K562 (cell line): ENCODE data around the gene ZNF775. TPM values are rescaled to one million over a fixed set of nuclear protein-coding genes. Genes with fewer than 3 reads are reported as not detected.

Experiments
- ATAC-seq: fragments of 200-7000 bp; cut with Tn5 transposase; 3 replicates; pipeline ENCODE4 v1.9.1; 2020; ENCODE audit warnings: moderate library complexity
- BruUV-seq: library from RNA; stranded (reverse); fragments of 400-500 nt; replicated peaks from 2 replicates; lab custom pipeline; 2021; lab: Mats Ljungman, UMichigan
- CTCF ChIA-PET: fragments of 300-600 bp; formaldehyde crosslinking; extraction: SDS; loops from one replicate; lab custom pipeline; 2021; ENCODE audit warnings: low intra/inter-chr PET ratio; lab: Yijun Ruan, JAX
- POLR2A ChIA-PET: fragments of 300-600, 350-650 bp; sonication (Branson Sonifier 250); formaldehyde crosslinking; extraction: SDS; loops from one replicate; lab custom pipeline; 2021; ENCODE audit warnings: antibody characterized with exemption, inconsistent platforms; lab: Yijun Ruan, JAX
- DNase-seq, 4 experiments: peaks; one replicate each; pipeline versions ENCODE4 v3.0.0 to v3.0.0-alpha.2; 2011 to 2018; ENCODE audit warnings: low spot score in 3 of 4, mixed read lengths in 3 of 4; ENCODE audit errors: extremely low read depth in 1 of 4
- FAIRE-seq: peaks from 2 replicates; lab custom pipeline; 2011; peaks lifted over from hg19 to GRCh38; lab: Jason Lieb, UNC
- H2AFZ ChIP-seq: 2 replicates; pipeline ENCODE4 v1.6.0; 2011; ENCODE audit warnings: low read depth, low read length, control low read depth, inconsistent platforms
- H3K27ac ChIP-seq: fragments of 200-600 bp; 3 replicates; pipeline ENCODE4 v1.8.0; 2011; ENCODE audit warnings: low read depth, mild to moderate bottlenecking, control low read depth, inconsistent platforms, low read length, moderate library complexity, mixed read lengths; ENCODE audit errors: extremely low read depth
- H3K27me3 ChIP-seq, 2 experiments: fragments of 300-600 bp in 1 of 2; 2 replicates in 1 of 2; 3 replicates in 1 of 2; pipeline versions ENCODE4 v1.6.0 to v1.8.0; 2011; ENCODE audit warnings: inconsistent platforms in 2 of 2, low read length in 2 of 2, mild to moderate bottlenecking in 1 of 2, mixed read lengths in 1 of 2, moderate library complexity in 1 of 2; ENCODE audit not compliant: control insufficient read depth in 2 of 2, insufficient read depth in 2 of 2
- H3K36me3 ChIP-seq: fragments of 300-600 bp; 3 replicates; pipeline ENCODE4 v1.8.0; 2011; ENCODE audit warnings: mild to moderate bottlenecking, low read length, inconsistent platforms; ENCODE audit not compliant: control insufficient read depth, insufficient read depth
- H3K4me1 ChIP-seq, 2 experiments: fragments of 200-600 bp in 1 of 2; replicated peaks in 1 of 2; 2 replicates in 1 of 2; 3 replicates in 1 of 2; pipeline versions ENCODE4 v1.5.1 to v1.8.0; 2011; ENCODE audit warnings: inconsistent platforms in 2 of 2, low read length in 2 of 2, mild to moderate bottlenecking in 1 of 2, mixed read lengths in 1 of 2, moderate library complexity in 1 of 2; ENCODE audit not compliant: control insufficient read depth in 2 of 2, insufficient read depth in 2 of 2
- H3K4me2 ChIP-seq: 2 replicates; pipeline ENCODE4 v1.6.1; 2011; ENCODE audit warnings: low read length, control low read depth, inconsistent platforms, mixed read lengths; ENCODE audit not compliant: insufficient read depth
- H3K4me3 ChIP-seq: fragments of 200-600 bp; sonication (generic), shearing (Covaris generic); 2 replicates; pipeline ENCODE4 v1.5.1; 2016; ENCODE audit warnings: control low read depth, inconsistent platforms
- H3K79me2 ChIP-seq: fragments of 200-600 bp; 3 replicates; pipeline ENCODE4 v1.8.0; 2011; ENCODE audit warnings: low read length, inconsistent platforms; ENCODE audit not compliant: control insufficient read depth, insufficient read depth
- H3K9ac ChIP-seq, 2 experiments: 2 replicates each; pipeline versions ENCODE4 v1.6.0 to v1.6.1; 2011; ENCODE audit warnings: low read depth in 2 of 2, low read length in 2 of 2, control low read depth in 1 of 2, inconsistent platforms in 1 of 2, mild to moderate bottlenecking in 1 of 2, mixed read lengths in 1 of 2; ENCODE audit not compliant: insufficient read depth in 1 of 2
- H3K9me1 ChIP-seq: one replicate; pipeline ENCODE4 v1.6.0; 2011; ENCODE audit warnings: inconsistent platforms, mild to moderate bottlenecking, low read length, moderate library complexity; ENCODE audit not compliant: control insufficient read depth, insufficient read depth
- H3K9me3 ChIP-seq: replicated peaks from 2 replicates; pipeline ENCODE4 v1.5.1; 2011; ENCODE audit warnings: low read depth, low read length, inconsistent platforms; ENCODE audit not compliant: control insufficient read depth, insufficient read depth
- H4K20me1 ChIP-seq: replicated peaks from 2 replicates; pipeline ENCODE4 v1.6.1; 2011; ENCODE audit warnings: low read length, inconsistent platforms, mixed read lengths; ENCODE audit not compliant: control insufficient read depth, insufficient read depth
- CBX1 ChIP-seq: sonication (generic); IDR thresholded peaks from 2 replicates; pipeline ENCODE4 v1.6.1; 2016; ENCODE audit warnings: antibody characterized with exemption, low read depth, mild to moderate bottlenecking
- CEBPG ChIP-seq, 3 experiments: fragments of 200-800 bp in 1 of 3; sonication (Bioruptor generic) in 1 of 3; sonication (generic) in 1 of 3; formaldehyde crosslinking in 1 of 3; IDR thresholded peaks in 2 of 3; conservative IDR thresholded peaks in 1 of 3; 2 replicates each; pipeline versions ENCODE4 v1.6.1 to v1.8.0; 2016 to 2022; ENCODE audit warnings: missing compliant biosample characterization in 2 of 3, missing genetic modification characterization in 2 of 3, mild to moderate bottlenecking in 1 of 3, missing genetic modification reagents in 1 of 3
- DLX4 ChIP-seq: fragments of 250-450 bp; sonication (Bioruptor Pico); IDR thresholded peaks from 2 replicates; pipeline ENCODE4 v1.6.1; 2021; ENCODE audit warnings: mild to moderate bottlenecking
- EZH2 ChIP-seq: IDR thresholded peaks from 2 replicates; pipeline ENCODE4 v1.6.1; 2012; ENCODE audit warnings: low read depth, mild to moderate bottlenecking, inconsistent platforms, low read length, borderline replicate concordance
- GABPB2 ChIP-seq: fragments of 250-450 bp; sonication (Bioruptor Pico); conservative IDR thresholded peaks from 2 replicates; pipeline ENCODE4 v1.5.1; 2021; ENCODE audit warnings: mild to moderate bottlenecking
- HDAC1 ChIP-seq, 2 experiments: fragments of 450-650 bp; IDR thresholded peaks; 2 replicates each; pipeline ENCODE4 v1.6.1; 2016 to 2017; ENCODE audit warnings: inconsistent platforms in 1 of 2, mild to moderate bottlenecking in 1 of 2, moderate library complexity in 1 of 2
- MEIS2 ChIP-seq: fragments of 450-650 bp; IDR thresholded peaks from 2 replicates; pipeline ENCODE4 v1.6.1; 2014; ENCODE audit warnings: mild to moderate bottlenecking; ENCODE audit not compliant: partially characterized antibody
- NCOA6 ChIP-seq: fragments of 450-650 bp; IDR thresholded peaks from 2 replicates; pipeline ENCODE4 v1.6.1; 2017; ENCODE audit warnings: mild to moderate bottlenecking
- NFATC3 ChIP-seq: fragments of 450-650 bp; IDR thresholded peaks from 2 replicates; pipeline ENCODE4 v1.6.1; 2017; ENCODE audit warnings: mild to moderate bottlenecking
- OTX1 ChIP-seq: fragments of 450-650 bp; formaldehyde crosslinking; IDR thresholded peaks from 2 replicates; pipeline ENCODE4 v1.4.0; 2022; ENCODE audit warnings: mild to moderate bottlenecking
- STAT5A ChIP-seq: IDR thresholded peaks from 2 replicates; pipeline ENCODE4 v1.6.1; 2012; ENCODE audit warnings: low read length, inconsistent platforms, borderline replicate concordance
- TRIM24 ChIP-seq, 2 experiments: fragments of 450-650 bp; IDR thresholded peaks; 2 replicates each; pipeline ENCODE4 v1.6.1; 2016
- XRCC4 ChIP-seq: IDR thresholded peaks from one replicate; pipeline ENCODE4 v1.6.1; 2011; ENCODE audit not compliant: insufficient read depth, insufficient read length; ENCODE audit errors: extremely low read depth
- ZNF778 ChIP-seq: fragments of 450-650 bp; formaldehyde crosslinking; IDR thresholded peaks from 2 replicates; pipeline ENCODE4 v1.4.0; 2020; ENCODE audit warnings: mild to moderate bottlenecking, moderate library complexity
- WGBS: fragments of 100-300 bp; shearing (Covaris generic); methylation state at CpG from one replicate; pipeline ENCODE4 v1.1.6; 2016; ENCODE audit warnings: low coverage, mixed read lengths; ENCODE audit not compliant: insufficient coverage; ENCODE audit errors: missing lambda C conversion rate; 5-methylcytosine and 5-hydroxymethylcytosine counted together
- in situ Hi-C: fragments of 300-500 bp; cut with MboI; formaldehyde crosslinking; loops from 4 replicates; pipeline ENCODE4 v1.15.0; 2018; ENCODE audit warnings: inconsistent platforms, mixed read lengths
- intact Hi-C: fragments of 100-400 bp; cut with micrococcal nuclease; formaldehyde crosslinking; loops from 2 replicates; pipeline ENCODE4 v1.14.2; 2022
- polyA plus RNA-seq, 8 experiments: library from polyadenylated mRNA; depleted of rRNA in 4 of 8; stranded (reverse) in 5 of 8; unstranded in 3 of 8; fragments of >200 nt; fragmentation: Nextera tagmentation in 2 of 8; fragmentation: Illumina TruSeq in 1 of 8; extraction: Ambion mirVana in 2 of 8; extraction: Trizol in 1 of 8; gene quantifications; 2 replicates each; pipeline versions ENCODE4 v1.2.1 to v1.2.3, GENCODE V29; 2011 to 2014; ENCODE audit warnings: inconsistent platforms in 1 of 8, missing spikeins in 1 of 8
- total RNA-seq, 7 experiments: library from RNA; depleted of rRNA in 6 of 7; stranded (reverse); fragments of >200 nt in 6 of 7; fragmentation: Illumina TruSeq in 2 of 7; extraction: Trizol in 2 of 7; gene quantifications; 2 replicates each; pipeline versions ENCODE4 v1.2.1 to v1.2.3, GENCODE V29; 2011 to 2021; ENCODE audit warnings: low replicate concordance in 1 of 7
- TF ChIP-seq, protein P1 (sequence below): fragments of 150-350 bp; IDR thresholded peaks from 2 replicates; pipeline ENCODE4 v1.6.1; 2014; ENCODE audit warnings: low read depth, mild to moderate bottlenecking, low read length, borderline replicate concordance
- TF ChIP-seq, protein P2 (sequence below): sonication (generic); formaldehyde crosslinking; IDR thresholded peaks from 2 replicates; pipeline ENCODE4 v1.8.1; 2022; ENCODE audit warnings: missing genetic modification reagents
- TF ChIP-seq, protein P3 (sequence below): fragments of 250-450 bp; sonication (Bioruptor Pico); IDR thresholded peaks from 2 replicates; pipeline ENCODE4 v1.5.0; 2022; ENCODE audit warnings: mild to moderate bottlenecking

The ZNF775 gene
- total and polyA plus RNA-seq, 9 of the 15 experiments (the other 6 are each of a cell fraction or from before 2014, with no cell fraction given): 0.04 to 18.7 (median 4.9) TPM

GRCh38 chr7:150382844-150383225 is 3.7 kb downstream of the ZNF775 start:
- 56% methylated on average over 4 of the region's 4 CpGs for WGBS
- TF ChIP-seq EZH2: no peak
- TF ChIP-seq XRCC4: no peak
- no peak for TF ChIP-seq NCOA6
- TF ChIP-seq HDAC1 (IDR thresholded peaks at IDR 0.05): no peak
- TF ChIP-seq, protein P1, sequence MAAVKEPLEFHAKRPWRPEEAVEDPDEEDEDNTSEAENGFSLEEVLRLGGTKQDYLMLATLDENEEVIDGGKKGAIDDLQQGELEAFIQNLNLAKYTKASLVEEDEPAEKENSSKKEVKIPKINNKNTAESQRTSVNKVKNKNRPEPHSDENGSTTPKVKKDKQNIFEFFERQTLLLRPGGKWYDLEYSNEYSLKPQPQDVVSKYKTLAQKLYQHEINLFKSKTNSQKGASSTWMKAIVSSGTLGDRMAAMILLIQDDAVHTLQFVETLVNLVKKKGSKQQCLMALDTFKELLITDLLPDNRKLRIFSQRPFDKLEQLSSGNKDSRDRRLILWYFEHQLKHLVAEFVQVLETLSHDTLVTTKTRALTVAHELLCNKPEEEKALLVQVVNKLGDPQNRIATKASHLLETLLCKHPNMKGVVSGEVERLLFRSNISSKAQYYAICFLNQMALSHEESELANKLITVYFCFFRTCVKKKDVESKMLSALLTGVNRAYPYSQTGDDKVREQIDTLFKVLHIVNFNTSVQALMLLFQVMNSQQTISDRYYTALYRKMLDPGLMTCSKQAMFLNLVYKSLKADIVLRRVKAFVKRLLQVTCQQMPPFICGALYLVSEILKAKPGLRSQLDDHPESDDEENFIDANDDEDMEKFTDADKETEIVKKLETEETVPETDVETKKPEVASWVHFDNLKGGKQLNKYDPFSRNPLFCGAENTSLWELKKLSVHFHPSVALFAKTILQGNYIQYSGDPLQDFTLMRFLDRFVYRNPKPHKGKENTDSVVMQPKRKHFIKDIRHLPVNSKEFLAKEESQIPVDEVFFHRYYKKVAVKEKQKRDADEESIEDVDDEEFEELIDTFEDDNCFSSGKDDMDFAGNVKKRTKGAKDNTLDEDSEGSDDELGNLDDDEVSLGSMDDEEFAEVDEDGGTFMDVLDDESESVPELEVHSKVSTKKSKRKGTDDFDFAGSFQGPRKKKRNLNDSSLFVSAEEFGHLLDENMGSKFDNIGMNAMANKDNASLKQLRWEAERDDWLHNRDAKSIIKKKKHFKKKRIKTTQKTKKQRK: no peak
- TF ChIP-seq STAT5A: no peak
- TF ChIP-seq TRIM24 (IDR thresholded peaks at IDR 0.05): no peak
- TF ChIP-seq, protein P2, sequence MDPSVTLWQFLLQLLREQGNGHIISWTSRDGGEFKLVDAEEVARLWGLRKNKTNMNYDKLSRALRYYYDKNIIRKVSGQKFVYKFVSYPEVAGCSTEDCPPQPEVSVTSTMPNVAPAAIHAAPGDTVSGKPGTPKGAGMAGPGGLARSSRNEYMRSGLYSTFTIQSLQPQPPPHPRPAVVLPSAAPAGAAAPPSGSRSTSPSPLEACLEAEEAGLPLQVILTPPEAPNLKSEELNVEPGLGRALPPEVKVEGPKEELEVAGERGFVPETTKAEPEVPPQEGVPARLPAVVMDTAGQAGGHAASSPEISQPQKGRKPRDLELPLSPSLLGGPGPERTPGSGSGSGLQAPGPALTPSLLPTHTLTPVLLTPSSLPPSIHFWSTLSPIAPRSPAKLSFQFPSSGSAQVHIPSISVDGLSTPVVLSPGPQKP (CRISPR knock-in tag): no peak
- no peak for TF ChIP-seq OTX1 (CRISPR knock-in tag)
- TF ChIP-seq, protein P3, sequence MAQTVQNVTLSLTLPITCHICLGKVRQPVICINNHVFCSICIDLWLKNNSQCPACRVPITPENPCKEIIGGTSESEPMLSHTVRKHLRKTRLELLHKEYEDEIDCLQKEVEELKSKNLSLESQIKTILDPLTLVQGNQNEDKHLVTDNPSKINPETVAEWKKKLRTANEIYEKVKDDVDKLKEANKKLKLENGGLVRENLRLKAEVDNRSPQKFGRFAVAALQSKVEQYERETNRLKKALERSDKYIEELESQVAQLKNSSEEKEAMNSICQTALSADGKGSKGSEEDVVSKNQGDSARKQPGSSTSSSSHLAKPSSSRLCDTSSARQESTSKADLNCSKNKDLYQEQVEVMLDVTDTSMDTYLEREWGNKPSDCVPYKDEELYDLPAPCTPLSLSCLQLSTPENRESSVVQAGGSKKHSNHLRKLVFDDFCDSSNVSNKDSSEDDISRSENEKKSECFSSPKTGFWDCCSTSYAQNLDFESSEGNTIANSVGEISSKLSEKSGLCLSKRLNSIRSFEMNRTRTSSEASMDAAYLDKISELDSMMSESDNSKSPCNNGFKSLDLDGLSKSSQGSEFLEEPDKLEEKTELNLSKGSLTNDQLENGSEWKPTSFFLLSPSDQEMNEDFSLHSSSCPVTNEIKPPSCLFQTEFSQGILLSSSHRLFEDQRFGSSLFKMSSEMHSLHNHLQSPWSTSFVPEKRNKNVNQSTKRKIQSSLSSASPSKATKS (CRISPR knock-in tag): no peak
- TF ChIP-seq NFATC3: no peak
- TF ChIP-seq CBX1: no peak
- no peak for TF ChIP-seq MEIS2
- no peak for TF ChIP-seq DLX4 (CRISPR knock-in tag)
- no peak for TF ChIP-seq CEBPG (CRISPR knock-in tag; IDR thresholded peaks at IDR 0.05)
- TF ChIP-seq CEBPG (tag; conservative IDR thresholded peaks at IDR 0.05 in 1 of 2, IDR thresholded peaks at IDR 0.05 in 1 of 2): no peak
- TF ChIP-seq ZNF778 (CRISPR knock-in tag): no peak
- no peak for TF ChIP-seq GABPB2 (CRISPR knock-in tag)

More at GRCh38 chr7:150382844-150383225, 3.7 kb downstream of the ZNF775 start:
- ChIA-PET CTCF (interaction anchor here (0.6 kb wide), 1 partner anchor 795 kb away, joined by 3 read pairs; no protein-coding TSS in a partner anchor), POLR2A (interaction anchor here (0.7 to 1.7 kb wide), 3 partner anchors 8 to 17 kb away, joined by 3 to 7 read pairs (median 4); no protein-coding TSS in a partner anchor)
- Histone ChIP-seq H3K9me3 (no peaks in the 10 kb centered on the region), H3K36me3 (peaks cover 14% of the 10 kb centered on the region; the same call in 1 of the 3 replicates), H3K79me2 (peaks cover 58% of the 10 kb centered on the region), H3K4me2 (no peak overlapping the region), H3K4me3 (no peak overlapping the region), H3K9ac (peak overlapping the region in 1 of 2 experiments; percentile 80; a peak in 2 of 4 replicates), H4K20me1 (peaks cover 32% of the 10 kb centered on the region), H3K4me1 (peaks cover 16 to 53% of the 10 kb centered on the region in 2 experiments), H3K27me3 (no peaks in the 10 kb centered on the region), H2AFZ (no peak overlapping the region), H3K9me1 (peaks cover 10% of the 10 kb centered on the region), H3K27ac (no peak overlapping the region)
- DNase-seq (no peak), ATAC-seq (no peak), FAIRE-seq (no peak)
- in situ Hi-C loops (no loop called here), intact Hi-C loops (no loop called here)
- BruUV-seq: no TSS peak
